ENCODE data around the gene WDFY4. TPM values are rescaled to one million over a fixed set of nuclear protein-coding genes. Genes with fewer than 3 reads are reported as not detected.

Gene WDFY4
- total and polyA plus RNA-seq, 2 of the 13 experiments (the other 11 are each of a cell fraction or from before 2014, with no cell fraction given) = not detected

DNA sequence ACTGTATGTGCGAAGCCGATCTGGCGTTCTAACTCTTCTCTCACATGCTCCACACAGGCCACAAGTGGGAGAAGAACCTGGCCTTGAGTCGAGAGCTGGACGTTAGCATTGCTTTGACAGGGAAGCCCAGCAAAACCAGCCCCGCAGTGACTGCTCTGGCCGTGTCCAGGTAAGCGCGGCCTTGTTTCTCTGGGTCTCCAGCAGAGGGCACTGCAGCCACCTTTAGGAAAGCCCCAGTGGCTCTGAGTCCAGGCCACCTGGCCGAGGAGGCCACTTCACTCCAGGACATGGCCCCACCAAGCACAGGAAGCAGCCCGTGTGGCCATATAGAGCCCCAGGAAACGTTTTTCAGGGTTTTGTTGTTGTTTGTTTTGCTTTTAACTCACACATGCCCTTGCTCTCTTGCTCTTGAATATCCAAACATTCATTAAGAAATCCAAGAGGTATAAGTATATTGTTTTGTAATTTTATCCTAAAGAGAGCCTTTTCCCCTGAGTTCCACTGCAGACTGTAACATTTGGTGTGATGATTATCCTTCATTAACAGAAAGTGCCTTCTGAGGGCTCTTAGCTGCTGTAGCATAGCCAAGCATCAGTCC lies 296.7 kb downstream of the WDFY4 start (continued):
- TF ChIP-seq, protein P1, sequence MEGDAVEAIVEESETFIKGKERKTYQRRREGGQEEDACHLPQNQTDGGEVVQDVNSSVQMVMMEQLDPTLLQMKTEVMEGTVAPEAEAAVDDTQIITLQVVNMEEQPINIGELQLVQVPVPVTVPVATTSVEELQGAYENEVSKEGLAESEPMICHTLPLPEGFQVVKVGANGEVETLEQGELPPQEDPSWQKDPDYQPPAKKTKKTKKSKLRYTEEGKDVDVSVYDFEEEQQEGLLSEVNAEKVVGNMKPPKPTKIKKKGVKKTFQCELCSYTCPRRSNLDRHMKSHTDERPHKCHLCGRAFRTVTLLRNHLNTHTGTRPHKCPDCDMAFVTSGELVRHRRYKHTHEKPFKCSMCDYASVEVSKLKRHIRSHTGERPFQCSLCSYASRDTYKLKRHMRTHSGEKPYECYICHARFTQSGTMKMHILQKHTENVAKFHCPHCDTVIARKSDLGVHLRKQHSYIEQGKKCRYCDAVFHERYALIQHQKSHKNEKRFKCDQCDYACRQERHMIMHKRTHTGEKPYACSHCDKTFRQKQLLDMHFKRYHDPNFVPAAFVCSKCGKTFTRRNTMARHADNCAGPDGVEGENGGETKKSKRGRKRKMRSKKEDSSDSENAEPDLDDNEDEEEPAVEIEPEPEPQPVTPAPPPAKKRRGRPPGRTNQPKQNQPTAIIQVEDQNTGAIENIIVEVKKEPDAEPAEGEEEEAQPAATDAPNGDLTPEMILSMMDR (CRISPR knock-in tag; IDR thresholded peaks at IDR 0.05) = peak; percentile 86
- no peak for TF ChIP-seq RORA (CRISPR knock-in tag; IDR thresholded peaks at IDR 0.05)
- TF ChIP-seq, protein P2, sequence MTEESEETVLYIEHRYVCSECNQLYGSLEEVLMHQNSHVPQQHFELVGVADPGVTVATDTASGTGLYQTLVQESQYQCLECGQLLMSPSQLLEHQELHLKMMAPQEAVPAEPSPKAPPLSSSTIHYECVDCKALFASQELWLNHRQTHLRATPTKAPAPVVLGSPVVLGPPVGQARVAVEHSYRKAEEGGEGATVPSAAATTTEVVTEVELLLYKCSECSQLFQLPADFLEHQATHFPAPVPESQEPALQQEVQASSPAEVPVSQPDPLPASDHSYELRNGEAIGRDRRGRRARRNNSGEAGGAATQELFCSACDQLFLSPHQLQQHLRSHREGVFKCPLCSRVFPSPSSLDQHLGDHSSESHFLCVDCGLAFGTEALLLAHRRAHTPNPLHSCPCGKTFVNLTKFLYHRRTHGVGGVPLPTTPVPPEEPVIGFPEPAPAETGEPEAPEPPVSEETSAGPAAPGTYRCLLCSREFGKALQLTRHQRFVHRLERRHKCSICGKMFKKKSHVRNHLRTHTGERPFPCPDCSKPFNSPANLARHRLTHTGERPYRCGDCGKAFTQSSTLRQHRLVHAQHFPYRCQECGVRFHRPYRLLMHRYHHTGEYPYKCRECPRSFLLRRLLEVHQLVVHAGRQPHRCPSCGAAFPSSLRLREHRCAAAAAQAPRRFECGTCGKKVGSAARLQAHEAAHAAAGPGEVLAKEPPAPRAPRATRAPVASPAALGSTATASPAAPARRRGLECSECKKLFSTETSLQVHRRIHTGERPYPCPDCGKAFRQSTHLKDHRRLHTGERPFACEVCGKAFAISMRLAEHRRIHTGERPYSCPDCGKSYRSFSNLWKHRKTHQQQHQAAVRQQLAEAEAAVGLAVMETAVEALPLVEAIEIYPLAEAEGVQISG (CRISPR knock-in tag; IDR thresholded peaks at IDR 0.05) = 0 out of 2 replicates have a peak, but pooled peaks have one; percentile 22
- TF ChIP-seq NCOA2 (CRISPR knock-in tag; IDR thresholded peaks at IDR 0.05) = no peak

DNA sequence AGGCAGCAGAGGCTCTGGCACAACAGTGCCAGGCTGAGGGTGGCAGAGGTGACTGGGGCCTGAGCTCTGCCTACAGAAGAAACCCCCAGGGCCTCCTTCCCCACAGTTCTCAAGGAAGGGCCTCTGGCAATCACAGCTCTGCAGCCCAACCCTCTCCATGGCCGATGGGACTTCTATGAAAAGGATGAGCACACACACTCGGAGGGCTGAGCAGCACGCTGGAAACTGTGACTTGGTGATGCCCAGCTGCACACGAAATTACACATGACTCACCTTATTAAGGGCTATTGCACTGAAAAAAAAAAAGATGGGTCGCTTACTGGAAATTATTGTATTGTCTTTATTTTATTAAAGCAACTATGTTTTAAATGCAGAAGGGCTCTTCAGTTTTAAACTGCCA lies 297.9 kb downstream of the WDFY4 start:
- H3K4me3 ChIP-seq (replicated peaks in 1 of 3; ENCODE audit: insufficient read depth in 1 of 3, low read depth in 2 of 3, low read length in 3 of 3) = no peak overlapping the region
- no peaks in the 10 kb centered on the region for H3K36me3 ChIP-seq (replicated peaks in 1 of 2; ENCODE audit: control insufficient read depth in 1 of 2, insufficient read depth in 2 of 2, low read length in 2 of 2)
- TF ChIP-seq RFX3 (CRISPR knock-in tag; IDR thresholded peaks at IDR 0.05) (no peak), TBP (CRISPR knock-in tag; IDR thresholded peaks at IDR 0.05) (no peak)
- H2AFZ ChIP-seq (ENCODE audit: low read length) = no peak overlapping the region
- intact Hi-C loops (cut with micrococcal nuclease; ENCODE audit: unreplicated experiment) (loop anchor here (5.0 kb wide), 1 partner anchor 325 kb away; no protein-coding TSS in a partner anchor), in situ Hi-C loops (cut with HindIII; ENCODE audit: extremely low pct_ligation_motif_present, low pct_unique_long_range_greater_than_20kb) (no loop called here)
- ATAC-seq = no peak
- ChIA-PET POLR2A (no interaction called here), CTCF (ENCODE audit: low intra/inter-chr PET ratio, low total read pairs) (no interaction called here)
- no peaks in the 10 kb centered on the region for H3K79me2 ChIP-seq (ENCODE audit: insufficient read depth, low read length)
- no TSS peak for BruUV-seq (replicated peaks)
- H3K4me2 ChIP-seq (ENCODE audit: low read depth, low read length) = no peak overlapping the region
- no peaks in the 10 kb centered on the region for H4K20me1 ChIP-seq (ENCODE audit: insufficient read depth, low read length)
- no peak for FAIRE-seq
- DNase-seq (ENCODE audit: low spot score) = no peak
- H3K4me1 ChIP-seq (ENCODE audit: insufficient read depth, low read length) = no peaks in the 10 kb centered on the region
- H3K27me3 ChIP-seq (ENCODE audit: control insufficient read depth in 1 of 2, insufficient read depth in 2 of 2, low read length in 2 of 2) = peaks cover 0 to 3% of the 10 kb centered on the region in 2 experiments; a peak in 3 of 5 replicates
- WGBS (ENCODE audit: low lambda C conversion rate) = 0% methylated on average over 5 of the region's 5 CpGs
- no peaks in the 10 kb centered on the region for H3K9me3 ChIP-seq (ENCODE audit: low read length)
- no peak overlapping the region for H3K9ac ChIP-seq (ENCODE audit: insufficient read depth, low read depth, low read length)
- no peak overlapping the region for H3K27ac ChIP-seq (ENCODE audit: extremely low read length, insufficient read depth, low read length)

All from HepG2 (cell line).